ENCODE results near the gene MESP2. TPM values are rescaled to one million over a fixed set of nuclear protein-coding genes. Genes with fewer than 3 reads are reported as not detected.

The MESP2 gene
- total and polyA plus RNA-seq, 2 of the 8 experiments (the other 6 are each of a cell fraction or from before 2014, with no cell fraction given) = 0.35 to 0.80 TPM

- no peak overlapping the region for H4K91ac ChIP-seq (replicated peaks; ENCODE audit: insufficient read length, low read length)
- H2AFZ ChIP-seq (ENCODE audit: low read length) = no peak overlapping the region
- CTCF ChIA-PET (ENCODE audit: partially characterized antibody) = interaction anchor here (0.6 to 2.6 kb wide), 7 partner anchors 9 to 258 kb away, joined by 3 to 11 read pairs (median 5); no protein-coding TSS in a partner anchor
- no peak overlapping the region for H3K18ac ChIP-seq (ENCODE audit: extremely low read depth, low read length)
- DNase-seq (ENCODE audit: low read depth in 1 of 2, low spot score in 2 of 2) = no peak
- peak overlapping the region in 3 of 4 experiments; percentile 50 to 66 (median 51); a peak in 4 of 8 replicates for H3K4me3 ChIP-seq (ENCODE audit: extremely low read depth in 1 of 4, insufficient read depth in 2 of 4, low read depth in 3 of 4, low read length in 4 of 4)
- H4K20me1 ChIP-seq (replicated peaks in 1 of 2; ENCODE audit: control insufficient read depth in 1 of 2, insufficient read depth in 2 of 2, low read length in 2 of 2) = peaks cover 1 to 12% of the 10 kb centered on the region in 2 experiments
- peak overlapping the region; percentile 67 to 97; a peak in 3 of 4 replicates for H3K4me2 ChIP-seq (ENCODE audit: insufficient read depth in 1 of 2, low read depth in 2 of 2, low read length in 2 of 2)
- H2BK15ac ChIP-seq (ENCODE audit: low read length) = no peak overlapping the region
- no peaks in the 10 kb centered on the region; the same call in none of the 2 replicates for H3K79me1 ChIP-seq (ENCODE audit: low read depth, low read length)
- no peaks in the 10 kb centered on the region for H3K9me3 ChIP-seq (ENCODE audit: insufficient read depth in 2 of 2, low read depth in 1 of 2, low read length in 1 of 2)
- no peak overlapping the region for H4K5ac ChIP-seq (ENCODE audit: insufficient read length, low read depth, low read length)
- H3K56ac ChIP-seq (replicated peaks; ENCODE audit: insufficient read length, low read depth, low read length) = no peak overlapping the region
- no peak overlapping the region for H2BK120ac ChIP-seq (replicated peaks; ENCODE audit: low read depth, low read length)
- H3K23me2 ChIP-seq (ENCODE audit: low read depth, low read length) = peaks cover 28% of the 10 kb centered on the region; the same call in 1 of the 2 replicates
- H3K27me3 ChIP-seq (replicated peaks in 1 of 4; ENCODE audit: control insufficient read depth in 3 of 4, extremely low read depth in 1 of 4, insufficient read depth in 3 of 4, low read length in 3 of 4) = peaks cover 40 to 75% (median 70%) of the 10 kb centered on the region in 4 experiments
- H3K14ac ChIP-seq (ENCODE audit: insufficient read length) = no peak overlapping the region
- no peak overlapping the region for H3K23ac ChIP-seq (ENCODE audit: insufficient read length)
- TF ChIP-seq NANOG (IDR thresholded peaks at IDR 0.05; ENCODE audit: insufficient read depth, low read depth, low read length, poor library complexity, severe bottlenecking) (no peak), MAFK (IDR thresholded peaks at IDR 0.05; ENCODE audit: low read depth, low read length) (no peak)
- 59% methylated on average over 3 of the region's 4 CpGs; no CpG with 5 or more reads in 1 of the 2 experiments for WGBS, 2 experiments (ENCODE audit: extremely low coverage in 1 of 2, insufficient coverage in 1 of 2, insufficient read length in 1 of 2, insufficient replicate concordance in 2 of 2, low coverage in 1 of 2, low lambda C conversion rate in 2 of 2, missing lambda C conversion rate in 1 of 2)
- H3K36me3 ChIP-seq (ENCODE audit: control insufficient read depth in 2 of 4, insufficient read depth in 4 of 4, low read length in 3 of 4) = no peaks in the 10 kb centered on the region
- no peak for FAIRE-seq
- H2BK20ac ChIP-seq (ENCODE audit: low read length) = no peak overlapping the region
- H4K8ac ChIP-seq (ENCODE audit: extremely low read depth, insufficient read depth, low read length) = peak overlapping the region; percentile 22; the same call in 1 of the 2 replicates
- no peak overlapping the region for H2BK5ac ChIP-seq (ENCODE audit: low read depth, low read length)
- no peak overlapping the region for H2AK5ac ChIP-seq (ENCODE audit: low read depth, low read length)
- H3K9ac ChIP-seq (replicated peaks in 1 of 4; ENCODE audit: extremely low read depth in 1 of 4, low read depth in 3 of 4, low read length in 3 of 4) = no peak overlapping the region
- no peak overlapping the region for H3K27ac ChIP-seq (ENCODE audit: low read depth, low read length)
- POLR2A ChIA-PET (ENCODE audit: partially characterized antibody) = interaction anchor here (1.3 to 1.6 kb wide), 3 partner anchors 74 to 352 kb away, joined by 3 read pairs; partner anchors contain the start of genes ARPIN and IDH2
- peaks cover 0 to 24% (median 19%) of the 10 kb centered on the region in 4 experiments; a peak in 6 of 7 replicates for H3K4me1 ChIP-seq (replicated peaks in 1 of 4; ENCODE audit: control insufficient read depth in 3 of 4, insufficient read depth in 4 of 4, low read length in 3 of 4)
- H2BK12ac ChIP-seq (ENCODE audit: low read depth, low read length) = no peak overlapping the region
- H3K4ac ChIP-seq (replicated peaks; ENCODE audit: insufficient read length, low read depth, low read length) = no peak overlapping the region
- no peaks in the 10 kb centered on the region for H3K79me2 ChIP-seq (ENCODE audit: control insufficient read depth in 1 of 2, insufficient read depth in 2 of 2, low read length in 2 of 2)
These were observed 26.6 kb upstream of the MESP2 start for GRCh38 chr15:89749526-89749925.
